Caco-2 (cell line): ENCODE data around the gene NR4A2. TPM values are rescaled to one million over a fixed set of nuclear protein-coding genes. Genes with fewer than 3 reads are reported as not detected.

ENCODE experiments used
- BruUV-seq: library from RNA; stranded (reverse); fragments of 400-500 nt; replicated peaks from 2 replicates; lab custom pipeline; 2021; lab: Mats Ljungman, UMichigan
- CTCF ChIA-PET: fragments of 300-600 bp; sonication (Branson Sonifier 250); formaldehyde crosslinking; loops from one replicate; lab custom pipeline; 2022; ENCODE audit warnings: antibody characterized with exemption; lab: Charles Lee
- POLR2A ChIA-PET: fragments of 300-600 bp; sonication (Branson Sonifier 250); formaldehyde crosslinking; loops from one replicate; lab custom pipeline; 2022; ENCODE audit warnings: antibody characterized with exemption; lab: Charles Lee
- DNase-seq, 2 experiments: peaks; one replicate each; pipeline versions ENCODE4 v3.0.0 to v3.0.0-alpha.2; 2020 to 2022
- H3K27me3 ChIP-seq: replicated peaks from 2 replicates; pipeline ENCODE4 v1.6.0; 2011; ENCODE audit warnings: low read length; ENCODE audit not compliant: control insufficient read depth, insufficient read depth
- H3K36me3 ChIP-seq: 2 replicates; pipeline ENCODE4 v1.5.1; 2011; ENCODE audit warnings: low read length; ENCODE audit not compliant: control insufficient read depth, insufficient read depth
- H3K4me1 ChIP-seq: fragments of 250-450 bp; sonication (Bioruptor Pico); 2 replicates; pipeline ENCODE4 v1.5.1; 2020; ENCODE audit warnings: mild to moderate bottlenecking
- H3K4me3 ChIP-seq: 2 replicates; pipeline ENCODE4 v1.5.1; 2011; ENCODE audit warnings: low read depth, mild to moderate bottlenecking, control low read depth, low read length
- H3K9me3 ChIP-seq: fragments of 250-450 bp; sonication (Bioruptor Pico); 2 replicates; pipeline ENCODE4 v1.5.1; 2020; ENCODE audit warnings: mild to moderate bottlenecking, moderate library complexity
- H3K27ac Mint-ChIP-seq: one replicate; pipeline ENCODE4 v1.8.0; 2022; ENCODE audit warnings: mixed read lengths; ENCODE audit not compliant: unreplicated experiment
- H3K27me3 Mint-ChIP-seq: one replicate; pipeline ENCODE4 v1.8.0; 2022; ENCODE audit warnings: mixed read lengths; ENCODE audit not compliant: insufficient read depth, unreplicated experiment
- H3K36me3 Mint-ChIP-seq: one replicate; pipeline ENCODE4 v1.8.0; 2022; ENCODE audit warnings: mild to moderate bottlenecking, mixed read lengths; ENCODE audit not compliant: insufficient read depth, unreplicated experiment
- H3K4me1 Mint-ChIP-seq: one replicate; pipeline ENCODE4 v1.8.0; 2022; ENCODE audit warnings: low read depth, mixed read lengths; ENCODE audit not compliant: unreplicated experiment
- H3K4me3 Mint-ChIP-seq: one replicate; pipeline ENCODE4 v1.8.0; 2022; ENCODE audit warnings: mild to moderate bottlenecking, moderate library complexity, mixed read lengths; ENCODE audit not compliant: unreplicated experiment
- H3K9me3 Mint-ChIP-seq: one replicate; pipeline ENCODE4 v1.8.0; 2022; ENCODE audit warnings: mixed read lengths; ENCODE audit not compliant: unreplicated experiment
- intact Hi-C: fragments of 100-400 bp; cut with micrococcal nuclease; formaldehyde crosslinking; loops from one replicate; pipeline ENCODE4 v1.10.0; 2022; ENCODE audit not compliant: unreplicated experiment
- total RNA-seq: library from RNA; stranded (reverse); gene quantifications from 2 replicates; pipeline ENCODE4 v1.2.3, GENCODE V29; 2022
- TF ChIP-seq, protein P1 (sequence below), 2 experiments: fragments of 200-600 bp in 1 of 2; IDR thresholded peaks; 1 replicate in 1 of 2; 2 replicates in 1 of 2; pipeline versions ENCODE4 v1.5.1 to v1.8.0; 2011 to 2022; ENCODE audit warnings: antibody characterized with exemption in 1 of 2, control low read depth in 1 of 2, inconsistent platforms in 1 of 2, low read depth in 1 of 2, low read length in 1 of 2, mild to moderate bottlenecking in 1 of 2, moderate library complexity in 1 of 2; ENCODE audit not compliant: insufficient read depth in 1 of 2, severe bottlenecking in 1 of 2, unreplicated experiment in 1 of 2

The NR4A2 gene
- total RNA-seq, 1 experiment from 2014 or later = 0.91 TPM

GRCh38 chr2:156325688-156326525, 6.6 kb downstream of the NR4A2 start:
- Histone ChIP-seq H3K36me3 (no peaks in the 10 kb centered on the region), H3K9me3 (no peaks in the 10 kb centered on the region), H3K27me3 (no peaks in the 10 kb centered on the region), H3K4me1 (no peaks in the 10 kb centered on the region), H3K4me3 (no peak overlapping the region)
- no peak overlapping the region for H3K27ac Mint-ChIP-seq
- ChIA-PET CTCF (no interaction called here), POLR2A (no interaction called here)
- no peaks in the 10 kb centered on the region for H3K4me1 Mint-ChIP-seq
- BruUV-seq = no TSS peak
- peaks cover 6% of the 10 kb centered on the region for H3K27me3 Mint-ChIP-seq
- no peaks in the 10 kb centered on the region for H3K9me3 Mint-ChIP-seq
- no peaks in the 10 kb centered on the region for H3K36me3 Mint-ChIP-seq
- intact Hi-C loops = no loop called here
- TF ChIP-seq, protein P1, sequence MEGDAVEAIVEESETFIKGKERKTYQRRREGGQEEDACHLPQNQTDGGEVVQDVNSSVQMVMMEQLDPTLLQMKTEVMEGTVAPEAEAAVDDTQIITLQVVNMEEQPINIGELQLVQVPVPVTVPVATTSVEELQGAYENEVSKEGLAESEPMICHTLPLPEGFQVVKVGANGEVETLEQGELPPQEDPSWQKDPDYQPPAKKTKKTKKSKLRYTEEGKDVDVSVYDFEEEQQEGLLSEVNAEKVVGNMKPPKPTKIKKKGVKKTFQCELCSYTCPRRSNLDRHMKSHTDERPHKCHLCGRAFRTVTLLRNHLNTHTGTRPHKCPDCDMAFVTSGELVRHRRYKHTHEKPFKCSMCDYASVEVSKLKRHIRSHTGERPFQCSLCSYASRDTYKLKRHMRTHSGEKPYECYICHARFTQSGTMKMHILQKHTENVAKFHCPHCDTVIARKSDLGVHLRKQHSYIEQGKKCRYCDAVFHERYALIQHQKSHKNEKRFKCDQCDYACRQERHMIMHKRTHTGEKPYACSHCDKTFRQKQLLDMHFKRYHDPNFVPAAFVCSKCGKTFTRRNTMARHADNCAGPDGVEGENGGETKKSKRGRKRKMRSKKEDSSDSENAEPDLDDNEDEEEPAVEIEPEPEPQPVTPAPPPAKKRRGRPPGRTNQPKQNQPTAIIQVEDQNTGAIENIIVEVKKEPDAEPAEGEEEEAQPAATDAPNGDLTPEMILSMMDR (IDR thresholded peaks at IDR 0.05; ENCODE audit: insufficient read depth in 1 of 2, low read depth in 1 of 2, low read length in 1 of 2, severe bottlenecking in 1 of 2, unreplicated experiment in 1 of 2) = no peak
- H3K4me3 Mint-ChIP-seq = no peak overlapping the region
- DNase-seq = no peak

- Histone ChIP-seq H3K9me3 (no peaks in the 10 kb centered on the region), H3K4me3 (no peak overlapping the region), H3K4me1 (no peaks in the 10 kb centered on the region), H3K36me3 (no peaks in the 10 kb centered on the region), H3K27me3 (no peaks in the 10 kb centered on the region)
- Mint-ChIP-seq H3K9me3 (peaks cover 10% of the 10 kb centered on the region), H3K27me3 (peaks cover 3% of the 10 kb centered on the region), H3K36me3 (no peaks in the 10 kb centered on the region), H3K27ac (no peak overlapping the region), H3K4me1 (no peaks in the 10 kb centered on the region), H3K4me3 (no peak overlapping the region)
- CTCF ChIA-PET = no interaction called here
- no peak for DNase-seq
- TF ChIP-seq, protein P1 (IDR thresholded peaks at IDR 0.05; ENCODE audit: insufficient read depth in 1 of 2, low read depth in 1 of 2, low read length in 1 of 2, severe bottlenecking in 1 of 2, unreplicated experiment in 1 of 2) = no peak
- no TSS peak for BruUV-seq
- POLR2A ChIA-PET = no interaction called here
- intact Hi-C loops = no loop called here
Observed at GRCh38 chr2:156323754-156324153, 8.8 kb downstream of the NR4A2 start.

DNA sequence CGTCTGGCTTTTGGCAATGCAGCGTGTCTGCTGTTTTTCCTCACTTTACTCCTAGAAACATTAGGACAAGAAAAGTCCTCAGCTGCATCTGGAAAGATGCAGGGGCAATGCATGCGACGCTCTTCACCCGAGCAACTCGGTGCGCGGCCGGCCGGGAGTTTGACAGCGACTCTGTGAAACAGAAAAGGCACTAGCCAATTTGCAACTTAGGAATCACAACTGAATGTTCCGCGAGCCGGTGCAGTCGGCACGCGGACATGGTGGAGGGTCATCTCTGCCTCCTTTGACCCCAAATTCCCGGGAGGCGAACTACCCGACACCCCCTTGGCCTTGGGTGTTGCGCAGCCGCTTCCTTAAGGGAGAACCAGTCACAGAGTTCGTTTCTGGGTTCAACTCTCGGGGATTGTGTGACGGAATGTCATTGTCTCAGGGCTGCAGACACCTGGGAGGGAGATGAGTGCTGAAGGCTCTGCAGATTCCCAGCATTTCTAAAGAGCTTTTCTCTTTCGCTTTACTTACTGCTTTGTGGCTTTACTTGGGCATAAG, 9.8 kb downstream of the NR4A2 start:
- Histone ChIP-seq H3K27me3 (no peaks in the 10 kb centered on the region), H3K4me1 (no peaks in the 10 kb centered on the region), H3K36me3 (no peaks in the 10 kb centered on the region), H3K4me3 (no peak overlapping the region), H3K9me3 (no peaks in the 10 kb centered on the region)
- TF ChIP-seq, protein P1 (IDR thresholded peaks at IDR 0.05; ENCODE audit: insufficient read depth in 1 of 2, low read depth in 1 of 2, low read length in 1 of 2, severe bottlenecking in 1 of 2, unreplicated experiment in 1 of 2) = no peak
- Mint-ChIP-seq H3K4me3 (no peak overlapping the region), H3K36me3 (no peaks in the 10 kb centered on the region), H3K27ac (no peak overlapping the region), H3K9me3 (peaks cover 10% of the 10 kb centered on the region), H3K4me1 (no peaks in the 10 kb centered on the region), H3K27me3 (peaks cover 6% of the 10 kb centered on the region)
- intact Hi-C loops = no loop called here
- BruUV-seq = no TSS peak
- POLR2A ChIA-PET = interaction anchor here (0.6 kb wide), 1 partner anchor 20 kb away, joined by 3 read pairs; no protein-coding TSS in a partner anchor
- DNase-seq = no peak
- CTCF ChIA-PET = no interaction called here
